DMS 273 (cell line): ENCODE measurements around the gene FSD1.
"Not testable (repeated sequence)": the region's sequence is repeated elsewhere in the genome, so short reads cannot be mapped to it uniquely, and the experiment has no call there.

Experiments used
- DNase-seq: peaks from one replicate; lab custom pipeline; 2025; ENCODE audit not compliant: unreplicated experiment; lab: John Stamatoyannopoulos, UW

Gene FSD1

DNA sequence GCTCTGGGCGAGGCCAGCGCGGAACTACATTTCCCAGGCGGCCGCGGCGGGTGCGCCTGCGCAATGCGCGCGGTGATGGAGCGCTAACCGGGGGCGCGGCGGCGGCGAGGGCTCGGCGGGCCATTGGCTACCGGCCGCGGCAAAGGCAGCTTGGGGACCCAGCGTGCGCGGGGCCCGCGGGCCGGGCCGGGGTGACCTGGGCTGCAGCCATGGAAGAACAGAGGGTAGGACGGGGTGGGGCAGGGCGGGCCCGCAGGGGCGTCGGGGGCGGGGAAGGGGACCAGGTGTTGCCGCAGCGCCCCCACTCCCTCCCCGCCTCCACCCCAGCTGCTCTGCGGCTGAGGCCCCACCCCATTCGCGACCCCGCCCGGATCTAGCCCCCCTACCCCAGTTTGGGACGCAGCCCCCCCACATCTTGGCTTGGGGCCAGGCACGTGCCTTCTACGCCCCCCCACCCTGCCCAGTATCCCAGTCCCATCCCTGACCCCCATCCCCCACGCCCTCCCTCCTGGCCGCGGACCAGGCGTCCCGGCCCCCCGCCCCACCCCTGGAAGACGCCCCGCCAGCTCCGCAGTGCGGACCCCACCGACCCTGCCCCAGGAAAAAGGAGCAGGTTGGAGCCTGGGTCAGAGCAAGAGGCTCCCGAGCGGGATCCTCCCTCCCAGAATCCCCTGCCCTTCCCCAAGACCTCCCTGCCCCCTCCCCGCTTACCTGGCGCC lies at the start of gene FSD1:
FSD1 (plus strand) TSS at position 61 of the 719 bp plus-strand sequence; CDS start at position 210, 149 bp downstream.
- DNase-seq: peak; percentile 95

- DNase-seq: no peak
Observed at GRCh38 chr19:4256563-4256962, 47.8 kb upstream of the FSD1 start.

GRCh38 chr19:4257025-4257424 lies 47.4 kb upstream of the FSD1 start:
- DNase-seq: no peak

GRCh38 chr19:4258181-4258580 lies 46.2 kb upstream of the FSD1 start:
- no peak for DNase-seq

DNA sequence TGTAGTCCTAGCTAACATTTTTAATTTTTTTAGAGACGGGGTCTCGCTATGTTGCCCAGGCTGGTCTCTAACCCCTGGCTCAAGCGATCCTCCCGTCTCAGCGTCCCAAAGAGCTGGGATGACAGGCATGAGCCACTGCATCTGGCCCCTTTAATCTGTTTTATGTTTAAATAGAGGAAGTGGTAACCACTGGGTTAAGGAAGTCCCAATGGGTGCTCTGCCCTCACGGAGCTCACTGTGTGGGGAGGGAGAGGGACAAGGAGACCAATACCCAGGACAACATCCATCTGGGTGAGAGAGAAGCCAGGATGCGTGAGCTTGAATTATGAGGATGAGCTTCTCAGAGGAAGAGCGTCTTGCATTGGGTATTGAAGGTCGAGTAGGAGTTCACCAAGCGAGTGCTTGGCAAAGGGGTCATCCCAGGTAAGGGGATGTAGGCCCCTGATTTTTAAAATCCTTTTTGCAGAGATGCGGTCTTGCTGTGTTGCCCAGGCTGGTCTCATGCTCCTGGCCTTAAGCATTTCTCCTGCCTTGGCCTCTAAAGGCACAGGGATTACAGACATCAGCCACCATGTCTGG lies 43.7 kb upstream of the FSD1 start:
- DNase-seq: no peak

GRCh38 chr19:4264812-4265211 lies 39.6 kb upstream of the FSD1 start:
- no peak for DNase-seq

- DNase-seq: no peak
Observed at GRCh38 chr19:4266253-4267000, 38.0 kb upstream of the FSD1 start.

DNA sequence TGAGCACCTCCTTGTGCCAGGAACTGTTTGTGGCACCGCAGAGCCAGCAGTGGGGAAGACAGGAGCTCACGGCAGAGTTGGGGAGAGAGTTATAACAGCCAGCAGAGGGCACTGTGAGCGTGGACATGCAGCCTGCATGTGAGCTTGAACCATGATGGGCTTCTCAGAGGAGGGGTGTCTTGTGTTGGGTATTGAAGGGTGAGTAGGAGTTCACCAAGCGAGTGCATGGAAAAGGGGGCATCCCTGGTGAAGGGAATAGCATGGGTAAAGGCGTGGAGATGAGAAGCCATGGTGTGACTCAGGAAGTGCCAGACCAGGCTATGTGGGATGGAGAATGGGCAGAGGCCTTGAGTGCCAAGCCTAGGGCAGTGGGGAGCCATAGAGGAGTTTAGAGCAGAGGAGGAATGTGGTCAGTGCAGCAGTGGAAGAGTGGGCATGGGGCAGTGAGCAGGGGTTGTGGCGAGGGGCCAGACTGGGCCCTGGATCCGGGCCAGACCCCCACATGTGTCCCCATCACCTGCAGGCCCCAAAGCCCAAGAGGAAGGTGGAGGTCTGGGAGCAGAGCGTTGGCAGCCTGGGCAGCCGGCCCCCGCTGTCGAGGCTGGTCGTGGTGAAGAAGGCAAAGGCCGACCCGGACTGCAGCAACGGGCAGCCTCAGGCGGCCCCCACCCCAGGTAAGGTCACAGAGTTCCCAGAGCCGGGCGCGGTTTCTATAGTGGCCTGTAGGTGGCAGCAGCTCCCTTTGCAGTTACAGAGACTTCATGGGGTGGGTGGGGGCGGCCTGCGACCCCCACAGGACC lies 37.1 kb upstream of the FSD1 start:
- peak; percentile 84 for DNase-seq

GRCh38 chr19:4267901-4268815 lies 36.2 kb upstream of the FSD1 start:
- DNase-seq: no peak

GRCh38 chr19:4268816-4269430 lies 35.5 kb upstream of the FSD1 start:
- DNase-seq: no peak

DNA sequence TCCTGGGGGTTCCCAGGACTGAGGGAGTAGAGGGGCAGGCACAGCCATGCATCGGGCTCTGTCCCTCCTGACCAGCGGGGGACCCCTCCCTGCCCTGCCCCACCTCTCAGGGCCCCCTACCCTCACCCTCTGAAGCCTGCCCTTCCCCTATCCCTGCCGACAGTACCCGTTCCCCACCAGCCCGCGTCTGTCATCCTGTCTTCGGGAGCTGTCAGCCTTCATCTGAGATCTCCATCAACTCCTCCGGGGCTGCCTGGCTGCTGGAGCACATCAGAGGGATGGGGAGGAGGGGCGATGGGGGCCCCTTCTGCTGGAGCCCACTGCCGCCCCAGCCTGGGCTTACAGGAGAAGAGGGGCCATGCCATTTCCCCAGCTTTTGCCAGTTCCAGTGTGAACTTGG lies 31.5 kb upstream of the FSD1 start:
- no peak for DNase-seq

GRCh38 chr19:4274321-4274686 lies 30.1 kb upstream of the FSD1 start:
- not testable (repeated sequence) for DNase-seq

- DNase-seq: no peak
Observed at GRCh38 chr19:4277191-4277696, 27.2 kb upstream of the FSD1 start.

- DNase-seq: no peak
Observed at GRCh38 chr19:4278010-4278409, 26.4 kb upstream of the FSD1 start.

- peak; percentile 68 for DNase-seq
Observed at GRCh38 chr19:4278419-4279266, 25.8 kb upstream of the FSD1 start, which contains the start of gene SHD. Gene SHD (plus strand): TSS chr19:4279266. CDS start chr19:4280064, 798 bp downstream.

GRCh38 chr19:4279267-4279529 lies 25.2 kb upstream of the FSD1 start:
- DNase-seq: peak; percentile 49

GRCh38 chr19:4279530-4280422 lies 24.6 kb upstream of the FSD1 start:
- no peak for DNase-seq
